Measurements from ENCODE around the gene HCN2.
"Not testable (repeated sequence)": the region's sequence is repeated elsewhere in the genome, so short reads cannot be mapped to it uniquely, and the experiment has no call there.

HCN2 gene

GRCh38 chr19:602391-603301, 13.0 kb downstream of the HCN2 start:
- in situ Hi-C loops (cut with MboI; ENCODE audit: low sequenced_read_pairs), result no loop called here

GRCh38 chr19:603302-603639, 13.6 kb downstream of the HCN2 start:
- in situ Hi-C loops (cut with MboI; ENCODE audit: low sequenced_read_pairs), result not testable (repeated sequence)

GRCh38 chr19:603779-604178, 14.1 kb downstream of the HCN2 start:
- in situ Hi-C loops (cut with MboI; ENCODE audit: low sequenced_read_pairs), result not testable (repeated sequence)

GRCh38 chr19:604355-604754, 14.7 kb downstream of the HCN2 start:
- in situ Hi-C loops (cut with MboI; ENCODE audit: low sequenced_read_pairs), result no loop called here

GRCh38 chr19:605061-605971, 15.6 kb downstream of the HCN2 start:
- in situ Hi-C loops (cut with MboI; ENCODE audit: low sequenced_read_pairs), result not testable (repeated sequence)

- in situ Hi-C loops (cut with MboI; ENCODE audit: low sequenced_read_pairs), result no loop called here
Observed at GRCh38 chr19:607301-608154, 17.8 kb downstream of the HCN2 start.

- in situ Hi-C loops (cut with MboI; ENCODE audit: low sequenced_read_pairs), result no loop called here
Observed at GRCh38 chr19:608155-609003, 18.7 kb downstream of the HCN2 start.

GRCh38 chr19:609004-609346, 19.3 kb downstream of the HCN2 start:
- in situ Hi-C loops (cut with MboI; ENCODE audit: low sequenced_read_pairs), result no loop called here

GRCh38 chr19:610071-610800, 20.6 kb downstream of the HCN2 start:
- in situ Hi-C loops (cut with MboI; ENCODE audit: low sequenced_read_pairs), result no loop called here

GRCh38 chr19:610801-611480, 21.3 kb downstream of the HCN2 start:
- in situ Hi-C loops (cut with MboI; ENCODE audit: low sequenced_read_pairs), result no loop called here

- in situ Hi-C loops (cut with MboI; ENCODE audit: low sequenced_read_pairs), result no loop called here
Observed at GRCh38 chr19:611481-611868, 21.8 kb downstream of the HCN2 start.

- in situ Hi-C loops (cut with MboI; ENCODE audit: low sequenced_read_pairs), result no loop called here
Observed at GRCh38 chr19:612941-613340, 23.3 kb downstream of the HCN2 start.

GRCh38 chr19:613732-614567, 24.3 kb downstream of the HCN2 start:
- in situ Hi-C loops (cut with MboI; ENCODE audit: low sequenced_read_pairs), result no loop called here

- in situ Hi-C loops (cut with MboI; ENCODE audit: low sequenced_read_pairs), result no loop called here
Observed at GRCh38 chr19:615619-616018, 25.9 kb downstream of the HCN2 start.

GRCh38 chr19:616062-616700, 26.5 kb downstream of the HCN2 start:
- in situ Hi-C loops (cut with MboI; ENCODE audit: low sequenced_read_pairs), result no loop called here

- in situ Hi-C loops (cut with MboI; ENCODE audit: low sequenced_read_pairs), result no loop called here
Observed at GRCh38 chr19:616747-617526, 27.3 kb downstream of the HCN2 start.
